Measurements from ENCODE around the gene LCNL1. TPM values are rescaled to one million over a fixed set of nuclear protein-coding genes. Genes with fewer than 3 reads are reported as not detected.

LCNL1 gene
- total RNA-seq, 2 experiments from 2014 or later: not detected

GRCh38 chr9:136995362-136995761, 12.6 kb downstream of the LCNL1 start:
- intact Hi-C loops (cut with micrococcal nuclease): no loop called here
- Mint-ChIP-seq H3K36me3 (ENCODE audit: low read depth) (peaks cover 6% of the 10 kb centered on the region), H3K4me3 (no peak overlapping the region), H3K4me1 (ENCODE audit: low read depth) (peaks cover 46% of the 10 kb centered on the region), H3K9me3 (no peaks in the 10 kb centered on the region), H3K27me3 (peaks cover 5% of the 10 kb centered on the region), H3K27ac (no peak overlapping the region)
- TF ChIP-seq CTCF (IDR thresholded peaks at IDR 0.05): no peak
- DNase-seq (no peak), ATAC-seq (no peak)
- ChIA-PET POLR2A (interaction anchor here (0.6 kb wide), 1 partner anchor 1118 kb away, joined by 3 read pairs; no protein-coding TSS in a partner anchor), CTCF (interaction anchor here (1.3 to 2.5 kb wide), 3 partner anchors 33 to 47 kb away, joined by 7 to 13 read pairs (median 11); partner anchors contain the start of gene ABCA2)

DNA sequence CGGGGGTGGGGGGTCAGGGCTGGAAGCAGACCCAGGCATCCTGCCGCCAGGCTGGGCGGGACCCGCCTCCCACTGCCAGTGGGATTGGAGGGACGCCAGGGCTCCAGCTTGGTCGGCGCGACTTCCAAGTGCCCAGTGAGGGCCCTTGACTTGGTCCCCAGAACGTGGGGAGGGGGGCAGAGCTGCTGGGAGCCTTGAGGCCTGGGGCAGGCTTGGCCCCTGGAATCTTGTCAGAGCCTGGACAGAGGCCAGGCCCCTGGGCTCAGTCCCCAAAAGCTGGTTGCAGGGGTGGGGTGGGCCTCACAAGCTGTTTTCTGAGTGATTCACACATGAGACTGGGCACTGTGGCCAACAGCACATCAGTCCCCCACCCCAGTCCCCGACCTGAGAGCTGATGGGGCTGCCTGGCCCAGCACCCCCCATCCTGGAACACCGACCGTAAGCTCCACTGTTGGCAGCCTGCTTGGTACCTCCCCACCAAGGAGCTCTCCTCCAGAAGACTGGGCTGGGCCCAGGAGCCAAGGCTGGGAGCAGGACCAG, 13.0 kb downstream of the LCNL1 start:
- Mint-ChIP-seq H3K27me3 (peaks cover 5% of the 10 kb centered on the region), H3K4me1 (ENCODE audit: low read depth) (peaks cover 51% of the 10 kb centered on the region), H3K4me3 (no peak overlapping the region), H3K9me3 (no peaks in the 10 kb centered on the region), H3K36me3 (ENCODE audit: low read depth) (peaks cover 6% of the 10 kb centered on the region), H3K27ac (peak overlapping the region; percentile 49)
- ATAC-seq (no peak), DNase-seq (no peak)
- no peak for TF ChIP-seq CTCF (IDR thresholded peaks at IDR 0.05)
- CTCF ChIA-PET: interaction anchor here (1.3 to 2.5 kb wide), 3 partner anchors 33 to 48 kb away, joined by 7 to 13 read pairs (median 11); partner anchors contain the start of gene ABCA2
- POLR2A ChIA-PET: interaction anchor here (0.6 to 0.7 kb wide), 2 partner anchors 9 to 1119 kb away, joined by 3 read pairs; no protein-coding TSS in a partner anchor
- intact Hi-C loops (cut with micrococcal nuclease): no loop called here

- H3K27me3 Mint-ChIP-seq: peaks cover 5% of the 10 kb centered on the region
- POLR2A ChIA-PET: interaction anchor here (0.7 to 2.3 kb wide), 2 partner anchors 8 to 95 kb away, joined by 3 to 5 read pairs; no protein-coding TSS in a partner anchor
- DNase-seq: peak; percentile 66
- no peaks in the 10 kb centered on the region for H3K9me3 Mint-ChIP-seq
- H3K36me3 Mint-ChIP-seq (ENCODE audit: low read depth): peaks cover 6% of the 10 kb centered on the region
- no peak for TF ChIP-seq CTCF (IDR thresholded peaks at IDR 0.05)
- CTCF ChIA-PET: interaction anchor here (1.3 to 2.5 kb wide), 3 partner anchors 32 to 49 kb away, joined by 7 to 13 read pairs (median 11); partner anchors contain the start of gene ABCA2
- no peak within 1 kb of the TSS for H3K4me3 Mint-ChIP-seq
- peak within 1 kb of the TSS; percentile 49 for H3K27ac Mint-ChIP-seq
- ATAC-seq: no peak
- intact Hi-C loops (cut with micrococcal nuclease): no loop called here
- H3K4me1 Mint-ChIP-seq (ENCODE audit: low read depth): peaks cover 47% of the 10 kb centered on the region
Observed at GRCh38 chr9:136996361-136997292, 13.8 kb downstream of the LCNL1 start, which contains the start of gene CLIC3. Gene CLIC3, minus strand, starts transcription at chr9:136996568. Its CDS starts 25 bp downstream, at chr9:136996543.

DNA sequence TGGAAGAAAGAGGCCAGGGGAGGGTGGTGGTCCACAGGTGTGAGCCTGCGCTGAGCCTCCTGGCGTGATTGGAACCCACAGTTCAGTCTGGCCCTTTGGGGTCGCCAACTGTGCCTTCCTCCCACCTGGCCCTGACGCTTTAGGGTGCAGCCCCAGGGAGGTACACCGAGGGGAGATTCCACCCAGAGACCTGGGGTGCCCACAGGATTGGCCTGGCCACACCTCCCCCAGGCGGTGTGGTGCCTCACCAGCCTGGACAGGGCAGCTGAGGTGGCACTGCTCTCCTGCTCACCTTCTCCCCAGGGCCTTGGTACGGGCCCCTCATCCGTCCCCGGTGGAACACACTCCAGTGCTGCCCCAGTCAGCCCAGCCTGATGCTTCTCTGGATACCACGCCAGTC, 14.6 kb downstream of the LCNL1 start:
- peak overlapping the region; percentile 53 for H3K27ac Mint-ChIP-seq
- no peak for DNase-seq
- ATAC-seq: no peak
- peaks cover 6% of the 10 kb centered on the region for H3K36me3 Mint-ChIP-seq (ENCODE audit: low read depth)
- no peaks in the 10 kb centered on the region for H3K9me3 Mint-ChIP-seq
- CTCF ChIA-PET: interaction anchor here (2.5 kb wide), 1 partner anchor 31 kb away, joined by 13 read pairs; the partner anchor contains the start of gene ABCA2
- H3K27me3 Mint-ChIP-seq: peaks cover 5% of the 10 kb centered on the region
- H3K4me3 Mint-ChIP-seq: no peak overlapping the region
- intact Hi-C loops (cut with micrococcal nuclease): no loop called here
- H3K4me1 Mint-ChIP-seq (ENCODE audit: low read depth): peaks cover 46% of the 10 kb centered on the region
- POLR2A ChIA-PET: interaction anchor here (2.3 kb wide), 1 partner anchor 96 kb away, joined by 5 read pairs; no protein-coding TSS in a partner anchor
- TF ChIP-seq CTCF (IDR thresholded peaks at IDR 0.05): no peak

All from activated CD8-positive, alpha-beta T cell treated with anti-CD3 and anti-CD28 coated beads for 36 hours (primary cell).